Adrenal gland (tissue), 5 donors: Measurements from ENCODE around the gene PHF21A.

Experiments
- POLR2A ChIP-seq, 2 donors: fragments of 450-650 bp; IDR thresholded peaks; one replicate each; pipeline ENCODE4 v1.6.1; 2017; ENCODE audit warnings: antibody characterized with exemption in 2 of 2, mild to moderate bottlenecking in 2 of 2, moderate library complexity in 1 of 2
- TF ChIP-seq, protein P1 (sequence below), 6 experiments: fragments of 450-650 bp in 4 of 6; fragments of 200-600 bp in 2 of 6; sonication (generic) in 1 of 6; IDR thresholded peaks; 1 replicate in 5 of 6; 2 replicates in 1 of 6; pipeline versions ENCODE4 v1.5.1 to v1.8.0; 2016 to 2021; ENCODE audit warnings: antibody characterized with exemption in 6 of 6, mild to moderate bottlenecking in 2 of 6, moderate library complexity in 1 of 6
- donor health status: DM: no; HTN: no; CAD: no.

DNA sequence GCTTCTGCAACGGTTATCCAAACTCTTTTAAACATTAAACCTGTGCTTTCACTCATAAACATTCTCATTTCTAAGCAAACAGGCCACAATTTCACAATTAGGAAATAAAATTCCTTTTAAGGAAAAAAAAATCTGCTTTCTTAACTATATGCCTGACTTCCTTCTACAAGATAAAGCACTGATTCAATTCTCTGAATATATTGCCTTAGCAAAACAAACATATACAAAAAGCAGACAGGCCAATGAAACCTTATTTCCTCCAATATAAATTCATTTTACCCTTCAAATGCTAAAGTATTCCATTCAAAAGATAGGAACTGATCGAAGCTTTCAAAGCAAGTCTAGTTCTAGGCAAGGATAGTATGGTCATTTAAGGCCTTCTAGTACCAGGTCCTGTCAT lies 76.7 kb downstream of the PHF21A start:
- no peak for TF ChIP-seq POLR2A (IDR thresholded peaks at IDR 0.05)
- TF ChIP-seq, protein P1, sequence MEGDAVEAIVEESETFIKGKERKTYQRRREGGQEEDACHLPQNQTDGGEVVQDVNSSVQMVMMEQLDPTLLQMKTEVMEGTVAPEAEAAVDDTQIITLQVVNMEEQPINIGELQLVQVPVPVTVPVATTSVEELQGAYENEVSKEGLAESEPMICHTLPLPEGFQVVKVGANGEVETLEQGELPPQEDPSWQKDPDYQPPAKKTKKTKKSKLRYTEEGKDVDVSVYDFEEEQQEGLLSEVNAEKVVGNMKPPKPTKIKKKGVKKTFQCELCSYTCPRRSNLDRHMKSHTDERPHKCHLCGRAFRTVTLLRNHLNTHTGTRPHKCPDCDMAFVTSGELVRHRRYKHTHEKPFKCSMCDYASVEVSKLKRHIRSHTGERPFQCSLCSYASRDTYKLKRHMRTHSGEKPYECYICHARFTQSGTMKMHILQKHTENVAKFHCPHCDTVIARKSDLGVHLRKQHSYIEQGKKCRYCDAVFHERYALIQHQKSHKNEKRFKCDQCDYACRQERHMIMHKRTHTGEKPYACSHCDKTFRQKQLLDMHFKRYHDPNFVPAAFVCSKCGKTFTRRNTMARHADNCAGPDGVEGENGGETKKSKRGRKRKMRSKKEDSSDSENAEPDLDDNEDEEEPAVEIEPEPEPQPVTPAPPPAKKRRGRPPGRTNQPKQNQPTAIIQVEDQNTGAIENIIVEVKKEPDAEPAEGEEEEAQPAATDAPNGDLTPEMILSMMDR (IDR thresholded peaks at IDR 0.05), result no peak
